ENCODE results near the gene NUAK1. TPM values are rescaled to one million over a fixed set of nuclear protein-coding genes. Genes with fewer than 3 reads are reported as not detected.

The NUAK1 gene
- total RNA-seq, 1 donor from 2014 or later: 23.4 TPM

DNA sequence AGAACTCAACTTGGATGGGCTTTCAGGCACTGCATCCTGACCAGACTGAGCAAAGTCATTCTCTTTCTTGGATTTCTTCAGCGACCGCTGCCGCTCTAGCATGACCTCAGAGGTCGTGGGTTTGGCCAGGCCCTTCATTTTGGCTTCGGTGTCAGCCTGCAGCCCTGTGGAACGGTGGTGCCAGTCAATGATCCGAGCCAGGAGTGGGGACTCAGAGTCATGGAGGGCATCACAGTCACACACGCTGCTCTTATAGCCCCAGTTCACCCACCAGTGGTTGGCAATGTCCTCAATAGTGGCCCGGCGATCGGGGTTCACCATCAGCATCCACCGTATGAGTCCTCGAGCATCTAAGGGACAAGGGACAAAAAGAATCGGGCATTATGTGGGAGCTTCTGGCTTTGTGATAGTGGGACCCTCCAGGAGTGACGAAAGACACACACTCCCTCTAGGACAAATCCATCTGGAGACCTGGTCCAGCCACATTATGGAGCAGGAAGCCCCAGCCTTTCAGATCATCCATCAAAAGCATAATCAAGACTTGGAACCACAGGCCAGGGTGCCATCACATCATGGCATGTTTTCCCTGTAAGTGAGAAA lies 71.0 kb downstream of the NUAK1 start:
- TF ChIP-seq, protein P1, sequence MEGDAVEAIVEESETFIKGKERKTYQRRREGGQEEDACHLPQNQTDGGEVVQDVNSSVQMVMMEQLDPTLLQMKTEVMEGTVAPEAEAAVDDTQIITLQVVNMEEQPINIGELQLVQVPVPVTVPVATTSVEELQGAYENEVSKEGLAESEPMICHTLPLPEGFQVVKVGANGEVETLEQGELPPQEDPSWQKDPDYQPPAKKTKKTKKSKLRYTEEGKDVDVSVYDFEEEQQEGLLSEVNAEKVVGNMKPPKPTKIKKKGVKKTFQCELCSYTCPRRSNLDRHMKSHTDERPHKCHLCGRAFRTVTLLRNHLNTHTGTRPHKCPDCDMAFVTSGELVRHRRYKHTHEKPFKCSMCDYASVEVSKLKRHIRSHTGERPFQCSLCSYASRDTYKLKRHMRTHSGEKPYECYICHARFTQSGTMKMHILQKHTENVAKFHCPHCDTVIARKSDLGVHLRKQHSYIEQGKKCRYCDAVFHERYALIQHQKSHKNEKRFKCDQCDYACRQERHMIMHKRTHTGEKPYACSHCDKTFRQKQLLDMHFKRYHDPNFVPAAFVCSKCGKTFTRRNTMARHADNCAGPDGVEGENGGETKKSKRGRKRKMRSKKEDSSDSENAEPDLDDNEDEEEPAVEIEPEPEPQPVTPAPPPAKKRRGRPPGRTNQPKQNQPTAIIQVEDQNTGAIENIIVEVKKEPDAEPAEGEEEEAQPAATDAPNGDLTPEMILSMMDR (IDR thresholded peaks at IDR 0.05; ENCODE audit: unreplicated experiment): no peak
- Mint-ChIP-seq H3K4me3 (no peak overlapping the region), H3K27ac (no peak overlapping the region), H3K9me3 (peaks cover 5% of the 10 kb centered on the region), H3K4me1 (peaks cover 12% of the 10 kb centered on the region), H3K27me3 (ENCODE audit: low read depth) (no peaks in the 10 kb centered on the region), H3K36me3 (peaks cover 57% of the 10 kb centered on the region)
- DNase-seq (ENCODE audit: low spot score in 2 of 2, unreplicated experiment in 2 of 2): no peak

DNA sequence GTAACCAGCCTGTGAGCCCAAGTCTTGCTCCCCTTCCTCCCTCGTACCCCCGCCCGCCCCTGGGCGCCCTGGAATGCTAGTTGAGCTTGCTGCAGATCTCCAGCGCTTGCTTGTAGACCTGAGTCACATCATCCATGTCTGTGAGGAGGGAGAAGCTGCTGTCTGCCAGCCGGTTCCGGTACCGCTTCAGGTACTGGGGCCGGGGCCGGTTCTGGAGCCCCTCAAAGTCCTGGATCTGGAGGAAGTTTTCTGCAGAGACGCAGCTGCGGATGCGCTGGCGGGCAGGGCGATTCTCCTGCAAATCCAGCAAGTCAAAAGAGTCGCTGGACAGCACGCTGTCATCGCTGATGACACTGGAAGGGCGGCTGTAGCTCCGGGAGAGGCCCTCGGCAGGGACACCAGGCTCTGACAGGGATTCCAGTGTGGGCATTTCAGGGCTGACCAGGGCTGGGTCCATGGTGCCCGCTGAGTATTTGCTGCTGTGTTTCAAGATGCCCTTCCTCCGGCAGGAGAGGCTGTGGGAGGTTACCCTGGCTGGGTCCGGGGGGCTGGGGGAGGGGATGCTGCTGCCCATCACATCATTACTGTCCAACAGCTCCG lies 71.9 kb downstream of the NUAK1 start:
- Mint-ChIP-seq H3K27ac (no peak overlapping the region), H3K4me3 (no peak overlapping the region), H3K4me1 (peaks cover 8% of the 10 kb centered on the region), H3K27me3 (ENCODE audit: low read depth) (no peaks in the 10 kb centered on the region), H3K9me3 (peaks cover 5% of the 10 kb centered on the region), H3K36me3 (peaks cover 57% of the 10 kb centered on the region)
- DNase-seq (ENCODE audit: low spot score in 2 of 2, unreplicated experiment in 2 of 2): no peak
- TF ChIP-seq, protein P1 (IDR thresholded peaks at IDR 0.05; ENCODE audit: unreplicated experiment): no peak

DNA sequence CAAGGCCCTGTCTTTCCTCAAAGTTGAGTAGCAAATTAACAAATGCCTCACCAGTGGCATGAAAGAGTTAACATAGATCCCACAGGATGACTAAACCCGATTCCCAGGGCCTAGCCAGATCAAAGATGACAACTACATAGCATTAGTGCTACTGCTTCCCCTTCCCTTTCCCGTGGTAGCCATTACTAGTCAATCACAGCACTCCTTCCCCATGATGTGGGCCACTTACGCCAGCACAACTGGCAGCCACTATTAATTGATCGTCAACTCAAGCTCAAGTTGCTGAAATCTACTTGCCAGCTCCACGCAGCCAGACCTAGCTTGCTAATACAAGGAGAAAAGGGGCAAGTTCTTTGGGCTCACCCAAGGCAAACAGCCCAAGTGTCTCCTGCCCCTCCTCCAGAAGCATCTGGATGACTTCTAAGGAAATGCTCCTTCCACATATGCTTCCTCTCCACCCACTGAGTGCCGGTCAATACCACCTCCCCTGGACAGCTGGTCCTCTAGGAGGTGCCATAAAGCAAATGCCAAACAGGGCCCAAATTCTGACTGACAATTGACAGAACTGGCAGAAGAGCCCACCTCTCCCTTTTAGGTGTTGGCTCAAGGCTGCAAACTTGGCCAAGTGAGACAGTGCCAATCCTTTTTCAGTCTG lies 72.6 kb downstream of the NUAK1 start:
- peaks cover 57% of the 10 kb centered on the region for H3K36me3 Mint-ChIP-seq
- peaks cover 5% of the 10 kb centered on the region for H3K9me3 Mint-ChIP-seq
- no peaks in the 10 kb centered on the region for H3K27me3 Mint-ChIP-seq (ENCODE audit: low read depth)
- H3K4me1 Mint-ChIP-seq: peaks cover 2% of the 10 kb centered on the region
- no peak overlapping the region for H3K27ac Mint-ChIP-seq
- no peak for DNase-seq (ENCODE audit: low spot score in 2 of 2, unreplicated experiment in 2 of 2)
- TF ChIP-seq, protein P1 (IDR thresholded peaks at IDR 0.05; ENCODE audit: unreplicated experiment): no peak
- no peak overlapping the region for H3K4me3 Mint-ChIP-seq

DNA sequence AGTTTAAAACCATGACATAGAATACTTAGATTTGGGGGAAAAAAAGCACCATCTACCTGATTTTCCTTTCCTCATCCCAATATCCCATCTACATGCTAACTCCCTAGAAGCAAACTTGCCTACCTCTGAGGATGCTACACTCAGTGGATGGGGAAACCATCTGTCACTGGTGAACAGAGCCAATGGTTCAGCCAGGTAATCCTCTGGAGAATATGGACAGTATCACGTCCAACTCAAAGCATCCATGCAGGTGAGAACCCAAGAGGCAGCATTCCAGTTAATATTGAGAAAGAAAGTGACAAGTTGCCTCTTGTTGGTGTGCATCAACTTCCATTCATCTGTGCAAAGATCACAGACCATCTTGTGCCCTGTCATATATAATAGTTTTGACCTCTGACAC lies 73.2 kb downstream of the NUAK1 start:
- peaks cover 2% of the 10 kb centered on the region for H3K4me1 Mint-ChIP-seq
- no peak for DNase-seq (ENCODE audit: low spot score in 2 of 2, unreplicated experiment in 2 of 2)
- H3K36me3 Mint-ChIP-seq: peaks cover 52% of the 10 kb centered on the region
- H3K27ac Mint-ChIP-seq: no peak overlapping the region
- H3K9me3 Mint-ChIP-seq: peaks cover 5% of the 10 kb centered on the region
- TF ChIP-seq, protein P1 (IDR thresholded peaks at IDR 0.05; ENCODE audit: unreplicated experiment): no peak
- no peak overlapping the region for H3K4me3 Mint-ChIP-seq
- no peaks in the 10 kb centered on the region for H3K27me3 Mint-ChIP-seq (ENCODE audit: low read depth)

DNA sequence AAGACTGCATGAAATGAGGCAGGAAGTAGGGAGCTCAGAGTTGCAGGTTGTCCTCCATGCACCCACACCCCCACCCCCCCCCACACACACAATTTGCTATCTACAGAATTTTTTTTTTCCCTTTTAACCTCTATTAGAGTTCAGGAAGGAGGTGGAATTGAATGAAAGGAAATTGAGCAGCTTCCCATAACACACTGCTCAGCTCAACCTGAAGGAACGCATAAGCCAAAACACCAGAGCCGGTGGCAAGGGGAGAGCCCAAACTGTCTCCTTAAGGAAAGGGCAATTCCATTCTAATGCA lies 74.1 kb downstream of the NUAK1 start:
- Mint-ChIP-seq H3K4me3 (no peak overlapping the region), H3K27me3 (ENCODE audit: low read depth) (no peaks in the 10 kb centered on the region), H3K36me3 (peaks cover 44% of the 10 kb centered on the region), H3K9me3 (peaks cover 5% of the 10 kb centered on the region), H3K27ac (no peak overlapping the region), H3K4me1 (peaks cover 2% of the 10 kb centered on the region)
- DNase-seq (ENCODE audit: low spot score in 2 of 2, unreplicated experiment in 2 of 2): no peak
- TF ChIP-seq, protein P1 (IDR thresholded peaks at IDR 0.05; ENCODE audit: unreplicated experiment): no peak
